GM21360 (cell line): ENCODE measurements around the gene CAPN5.

Experiments used
- ATAC-seq: cut with Tn5 transposase; IDR thresholded peaks from one replicate; pipeline ENCODE4 v1.9.1; 2021; ENCODE audit warnings: mild to moderate bottlenecking, moderate library complexity; ENCODE audit not compliant: unreplicated experiment

Gene CAPN5

GRCh38 chr11:77063861-77064260, 2.9 kb upstream of the CAPN5 start:
- no peak for ATAC-seq

GRCh38 chr11:77064648-77065217, 2.0 kb upstream of the CAPN5 start:
- no peak for ATAC-seq

GRCh38 chr11:77065878-77066228, 918 bp upstream of the CAPN5 start:
- peak; percentile 5 for ATAC-seq

- ATAC-seq, result no peak
Measured at GRCh38 chr11:77067861-77068443, 1.2 kb downstream of the CAPN5 start.

- ATAC-seq, result no peak
Measured at GRCh38 chr11:77068457-77069335, 1.9 kb downstream of the CAPN5 start.

GRCh38 chr11:77069336-77069968, 2.7 kb downstream of the CAPN5 start:
- no peak for ATAC-seq

GRCh38 chr11:77069969-77070582, 3.3 kb downstream of the CAPN5 start:
- ATAC-seq, result no peak

- ATAC-seq, result no peak
Measured at GRCh38 chr11:77071077-77071476, 4.3 kb downstream of the CAPN5 start.

GRCh38 chr11:77071671-77072605, 5.2 kb downstream of the CAPN5 start:
- no peak for ATAC-seq

GRCh38 chr11:77072851-77073327, 6.1 kb downstream of the CAPN5 start:
- no peak for ATAC-seq

- ATAC-seq, result no peak
Measured at GRCh38 chr11:77073328-77074001, 6.7 kb downstream of the CAPN5 start.

- ATAC-seq, result no peak
Measured at GRCh38 chr11:77074205-77074604, 7.4 kb downstream of the CAPN5 start.

- no peak for ATAC-seq
Measured at GRCh38 chr11:77074626-77075221, 8.0 kb downstream of the CAPN5 start.

GRCh38 chr11:77075425-77075905, 8.7 kb downstream of the CAPN5 start:
- no peak for ATAC-seq

GRCh38 chr11:77079666-77080065, 12.9 kb downstream of the CAPN5 start:
- ATAC-seq, result no peak

GRCh38 chr11:77080643-77081210, 14.0 kb downstream of the CAPN5 start:
- no peak for ATAC-seq

GRCh38 chr11:77081381-77081851, 14.6 kb downstream of the CAPN5 start:
- ATAC-seq, result no peak
